Activated CD4-positive, CD25-positive, alpha-beta regulatory T cell treated with anti-CD3 and anti-CD28 coated beads, Interleukin-2, amount 50 U/mL, for 72 hours (primary cell): ENCODE measurements around the gene TBC1D16.

Experiments
- DNase-seq: peaks from one replicate; pipeline ENCODE4 v3.0.0; 2021

Gene TBC1D16

DNA sequence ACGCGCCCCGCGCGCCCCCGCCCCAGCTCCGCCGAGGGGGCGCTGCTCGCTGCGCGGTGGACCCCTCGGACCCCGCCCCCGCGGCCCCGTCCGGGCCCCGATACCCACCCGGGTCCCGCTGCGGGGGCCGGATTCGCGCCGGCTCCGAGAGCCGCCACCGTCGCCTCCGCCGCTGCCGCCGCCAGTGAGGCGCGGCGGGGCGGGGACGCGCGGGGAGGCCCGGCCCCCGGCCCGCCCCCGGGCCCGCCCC lies at the start of gene TBC1D16:
Gene TBC1D16, minus strand, starts transcription at position 186 of the 250 bp plus-strand sequence. CDS start 22,325 bp downstream, outside the sequence.
- no peak for DNase-seq

DNA sequence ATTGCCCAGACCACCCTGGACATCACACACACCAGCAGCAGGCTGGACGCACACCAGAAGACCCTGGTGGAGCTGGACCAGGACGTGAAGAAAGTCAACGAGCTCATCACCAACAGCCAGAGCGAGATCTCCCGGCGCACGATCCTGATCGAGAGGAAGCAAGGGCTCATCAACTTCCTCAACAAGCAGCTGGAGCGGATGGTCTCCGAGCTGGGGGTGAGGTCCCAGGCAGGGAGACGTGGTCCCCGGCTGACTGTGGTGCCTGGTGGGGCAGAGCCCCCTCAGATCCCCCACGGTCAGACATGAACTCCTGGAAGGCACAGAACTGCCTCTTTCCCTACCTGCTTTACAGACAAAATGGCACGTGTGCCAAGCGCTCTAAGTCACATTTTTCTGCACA lies 49.1 kb upstream of the TBC1D16 start:
- DNase-seq: no peak

GRCh38 chr17:80083136-80083661 lies 47.5 kb upstream of the TBC1D16 start:
- DNase-seq: no peak

DNA sequence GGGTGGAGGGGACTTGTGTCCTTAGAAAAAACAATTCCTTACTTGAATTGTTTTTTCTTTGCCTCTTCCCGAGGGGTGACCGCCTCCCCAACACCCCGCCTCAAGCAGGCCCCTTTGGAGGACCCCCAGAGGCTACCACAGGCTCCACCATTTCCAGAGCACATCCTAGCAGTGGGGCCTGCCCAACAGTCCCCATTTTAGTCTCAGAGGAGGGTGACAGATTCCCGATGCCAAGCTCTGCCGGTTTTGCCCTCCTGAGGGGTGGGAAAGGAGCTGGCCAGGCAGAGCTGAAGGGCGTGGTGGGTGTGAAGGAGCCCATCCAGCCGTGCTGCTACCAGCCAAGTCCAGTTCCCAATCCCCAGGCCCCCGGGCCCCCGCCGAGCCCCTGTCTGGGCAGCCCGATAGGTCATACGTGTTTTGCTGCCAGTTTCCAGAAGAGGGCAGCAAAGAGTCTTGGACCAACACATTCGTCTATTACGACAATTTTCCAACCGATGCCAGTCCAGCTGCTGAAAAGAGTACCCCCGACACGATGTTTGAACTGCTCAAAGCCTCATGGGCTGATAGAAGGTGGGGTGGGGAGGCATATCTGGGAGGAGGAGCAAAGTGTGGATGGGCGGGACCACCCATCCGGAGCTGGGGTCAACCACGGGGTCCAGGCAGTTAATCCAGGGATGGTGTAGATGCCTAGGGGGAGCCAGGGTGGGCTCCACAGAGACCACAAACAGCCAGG lies 46.9 kb upstream of the TBC1D16 start:
- DNase-seq: peak; percentile 50

- DNase-seq: no peak
Measured at GRCh38 chr17:80081596-80081995, 45.9 kb upstream of the TBC1D16 start.

DNA sequence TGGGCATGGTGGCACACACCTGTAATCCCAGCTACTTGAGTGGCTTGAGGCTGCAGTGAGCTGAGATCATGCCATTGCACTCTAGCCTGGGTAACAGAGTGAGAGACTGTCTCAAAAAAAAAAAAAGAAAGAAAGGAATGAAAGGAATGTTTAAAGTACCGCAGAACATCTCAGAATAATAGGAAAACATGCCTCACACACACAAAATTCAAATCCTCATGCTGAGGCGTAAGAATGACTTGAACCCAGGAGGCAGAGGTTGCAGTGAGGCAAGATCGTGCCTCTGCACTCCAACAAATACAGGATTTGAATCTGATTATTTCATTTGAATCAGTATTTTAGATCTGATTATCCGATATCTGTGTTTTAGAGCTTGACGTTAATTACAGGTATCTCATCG lies 44.4 kb upstream of the TBC1D16 start:
- no peak for DNase-seq

DNA sequence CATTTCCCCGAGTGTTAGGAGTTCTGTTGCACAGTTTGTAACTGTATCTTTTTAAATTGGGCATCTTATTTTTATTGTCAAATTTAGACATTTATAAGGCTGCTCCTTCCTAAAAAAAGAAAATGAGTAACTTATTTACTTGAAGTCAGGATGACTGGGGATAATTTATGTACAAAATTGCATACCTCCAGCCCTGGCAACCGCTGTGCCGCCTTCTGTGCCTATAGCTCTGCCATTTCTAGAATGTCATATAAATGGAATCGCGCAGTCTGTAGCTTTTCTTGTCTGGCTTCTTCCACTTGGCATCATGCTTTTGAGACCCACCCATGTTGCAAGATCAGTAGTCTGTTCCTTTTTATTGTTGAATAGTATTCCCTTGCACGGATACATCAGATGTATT lies 36.7 kb upstream of the TBC1D16 start:
- no peak for DNase-seq

GRCh38 chr17:80071116-80071841 lies 35.6 kb upstream of the TBC1D16 start:
- no peak for DNase-seq

GRCh38 chr17:80070375-80071115 lies 34.9 kb upstream of the TBC1D16 start:
- DNase-seq: no peak

DNA sequence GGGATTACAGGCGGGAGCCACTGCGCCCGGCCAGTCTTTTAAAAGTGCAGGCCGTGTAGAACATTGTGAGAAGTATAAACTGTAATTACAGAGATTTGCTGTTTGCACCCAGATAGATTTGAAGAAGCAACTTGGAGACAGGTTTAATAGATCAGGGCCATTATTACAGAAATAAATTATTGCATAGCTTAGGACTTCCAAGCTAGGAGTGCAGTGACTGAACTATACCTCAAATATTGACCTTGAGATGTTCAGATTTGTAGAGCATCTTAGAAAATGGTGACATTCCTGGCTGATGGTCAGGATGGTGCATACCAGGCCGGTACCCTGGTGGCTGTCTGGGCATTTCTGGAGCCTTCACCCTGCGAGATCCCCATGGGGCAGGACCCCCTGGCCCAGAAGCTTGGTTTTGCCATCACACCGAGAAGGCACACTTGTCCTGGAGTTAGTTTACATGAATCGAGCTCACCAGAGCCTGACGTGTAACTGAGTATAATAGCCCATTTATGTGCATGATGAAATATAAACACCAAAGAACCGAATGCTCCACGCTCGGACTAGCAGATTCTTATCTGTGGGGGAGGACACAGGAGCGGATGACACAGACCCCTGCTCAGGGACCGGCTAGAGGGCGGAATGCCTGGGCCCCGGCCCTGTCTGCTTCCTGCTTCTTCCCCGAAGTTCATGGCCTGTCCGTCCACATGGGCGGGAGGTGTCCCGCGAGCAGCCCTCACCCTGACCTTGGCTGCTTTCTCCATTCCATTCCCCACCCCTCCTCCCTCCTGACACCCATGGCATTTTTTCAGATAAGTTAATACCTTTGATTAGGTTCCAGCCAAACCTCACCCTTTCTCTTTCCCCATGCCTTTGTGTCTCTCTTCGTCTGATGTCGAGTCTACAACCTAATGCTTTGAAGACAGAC lies 32.9 kb upstream of the TBC1D16 start:
- no peak for DNase-seq

- DNase-seq: no peak
Measured at GRCh38 chr17:80067393-80067986, 31.8 kb upstream of the TBC1D16 start.

DNA sequence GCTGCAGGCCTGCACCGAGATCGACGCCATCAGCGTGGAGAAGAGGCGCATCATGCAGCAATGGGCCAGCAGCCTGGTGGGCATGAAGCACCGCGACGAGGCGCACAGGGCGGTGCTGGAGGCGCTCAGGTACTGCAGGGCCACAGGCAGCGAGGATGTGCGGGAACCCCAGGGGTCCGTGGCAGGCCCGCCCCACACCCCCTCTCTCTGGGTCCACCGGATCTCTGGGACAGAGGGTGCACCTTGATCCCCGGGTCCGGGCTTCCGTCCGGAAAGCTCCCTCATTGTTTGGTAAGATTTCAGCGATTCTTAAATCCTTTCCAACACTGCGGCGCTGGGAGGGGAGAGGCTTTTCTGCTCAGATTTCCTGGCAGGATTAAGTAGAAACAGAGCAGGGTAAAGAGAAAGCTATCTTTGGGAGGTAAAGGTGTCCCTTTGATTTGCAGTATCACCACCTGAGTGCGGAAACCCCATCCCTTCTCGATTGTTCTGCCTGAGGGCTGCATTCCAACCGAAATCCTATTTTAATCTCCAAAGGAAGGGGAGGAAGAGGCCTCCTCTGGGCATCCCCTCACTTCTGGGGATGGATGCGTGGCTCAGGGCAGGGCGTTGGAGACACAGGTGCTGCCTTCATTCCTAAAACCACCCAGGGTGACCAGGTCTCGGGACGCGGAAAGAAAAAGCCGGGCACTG lies 30.0 kb upstream of the TBC1D16 start:
- DNase-seq: no peak

DNA sequence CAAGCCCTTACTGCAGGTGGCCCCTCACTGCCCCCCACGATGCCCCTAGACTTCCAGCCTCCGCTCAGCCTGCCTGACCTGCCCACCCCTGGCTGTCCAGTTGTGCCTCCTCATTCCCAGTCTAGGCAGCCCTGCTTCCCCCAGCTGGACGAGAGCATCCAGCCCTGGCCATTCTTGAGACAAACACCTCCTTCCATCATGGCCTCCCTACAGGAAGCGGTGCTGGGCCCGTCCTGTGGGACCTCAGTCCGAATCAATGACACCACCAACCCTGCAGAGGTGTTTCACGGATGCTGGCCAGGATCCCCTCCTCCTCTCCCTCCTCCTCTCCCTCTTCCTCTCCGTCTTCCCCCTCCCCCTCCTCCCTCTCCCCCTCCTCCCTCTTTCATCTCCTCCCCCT lies 29.0 kb upstream of the TBC1D16 start:
- no peak for DNase-seq

GRCh38 chr17:80063830-80064585 lies 28.3 kb upstream of the TBC1D16 start:
- DNase-seq: no peak

DNA sequence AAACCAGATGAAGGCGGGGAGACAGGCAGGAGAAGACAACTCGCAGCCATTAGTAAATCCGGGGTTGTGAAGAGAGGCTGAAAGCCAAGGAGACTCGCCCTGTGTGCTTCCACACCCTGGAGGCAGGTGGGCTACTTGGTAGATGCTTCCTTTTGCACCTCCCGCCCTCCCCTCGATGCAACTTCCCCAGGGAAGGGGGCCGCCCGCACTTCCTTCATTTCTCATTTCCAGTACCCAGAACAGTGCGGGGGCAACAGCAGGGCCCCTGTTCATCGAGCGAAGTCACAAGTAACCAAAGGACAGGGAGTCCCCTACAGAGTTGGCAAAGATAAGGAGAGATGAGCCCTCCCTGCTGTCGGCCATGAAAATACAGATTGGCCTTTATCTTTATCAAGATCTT lies 25.7 kb upstream of the TBC1D16 start:
- DNase-seq: no peak

GRCh38 chr17:80060644-80061043 lies 25.0 kb upstream of the TBC1D16 start:
- DNase-seq: no peak

- DNase-seq: no peak
Measured at GRCh38 chr17:80058311-80058955, 22.8 kb upstream of the TBC1D16 start.

- DNase-seq: no peak
Measured at GRCh38 chr17:80055597-80055996, 19.9 kb upstream of the TBC1D16 start.

GRCh38 chr17:80053102-80053501 lies 17.4 kb upstream of the TBC1D16 start:
- DNase-seq: no peak

DNA sequence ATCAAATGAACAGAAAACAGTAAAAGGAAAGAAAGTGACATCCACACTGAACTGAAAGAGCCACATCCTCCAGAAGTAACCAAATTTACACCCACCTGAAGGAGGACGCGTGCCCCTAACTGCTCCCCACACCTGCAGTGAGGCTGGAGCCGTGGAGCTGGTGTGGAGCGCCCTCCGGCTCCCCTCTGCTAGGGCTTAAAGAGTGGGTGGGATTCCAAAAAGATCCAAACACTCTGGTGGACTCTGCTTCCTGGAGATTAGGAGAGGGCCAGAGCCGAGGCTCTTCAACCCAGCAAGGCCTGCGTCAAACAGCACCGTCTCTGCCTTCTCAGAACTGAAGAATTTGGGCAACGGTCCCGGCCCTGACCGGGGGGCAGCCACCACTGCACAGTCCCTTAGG lies 16.0 kb upstream of the TBC1D16 start:
- no peak for DNase-seq
